ENCODE measurements around the gene APRT.

APRT gene

DNA sequence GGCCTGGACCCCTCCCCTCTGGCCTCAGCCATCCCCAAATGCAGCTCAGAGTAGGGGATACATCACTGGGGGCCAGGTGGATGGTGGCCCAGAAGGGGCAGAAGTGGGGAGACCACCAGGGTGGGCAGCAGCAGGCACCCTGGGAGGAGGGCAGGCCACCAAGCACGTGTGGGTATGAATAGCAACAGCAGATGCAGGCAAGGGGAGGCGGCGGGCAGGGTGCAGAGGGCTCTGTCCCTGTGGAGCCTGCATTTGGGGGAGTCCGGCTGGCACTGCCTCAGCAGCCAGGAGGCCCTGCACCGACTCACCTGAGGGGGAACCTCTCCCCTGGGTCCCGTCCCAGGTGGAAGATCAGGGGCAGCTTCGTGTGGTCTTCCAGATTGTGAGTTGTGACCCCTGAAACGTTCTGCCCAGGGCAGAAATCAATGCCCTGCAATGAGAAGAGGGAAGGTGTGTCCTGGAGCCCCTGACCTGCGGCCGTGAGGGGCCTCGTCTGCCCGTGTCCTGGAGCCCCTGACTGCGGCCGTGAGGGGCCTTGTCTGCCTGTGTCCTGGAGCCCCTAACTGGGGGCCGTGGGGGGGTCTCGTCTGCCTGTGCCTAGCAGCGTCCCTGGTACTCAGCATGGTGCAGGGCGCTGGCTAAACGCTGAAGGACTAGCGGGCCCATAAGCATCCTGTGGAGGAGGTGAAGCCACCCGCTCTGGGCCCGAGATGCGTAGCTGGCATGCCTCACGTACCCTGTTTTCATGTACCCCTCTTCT, 10.7 kb upstream of the APRT start:
- DNase-seq (ENCODE audit: low spot score), result no peak

DNA sequence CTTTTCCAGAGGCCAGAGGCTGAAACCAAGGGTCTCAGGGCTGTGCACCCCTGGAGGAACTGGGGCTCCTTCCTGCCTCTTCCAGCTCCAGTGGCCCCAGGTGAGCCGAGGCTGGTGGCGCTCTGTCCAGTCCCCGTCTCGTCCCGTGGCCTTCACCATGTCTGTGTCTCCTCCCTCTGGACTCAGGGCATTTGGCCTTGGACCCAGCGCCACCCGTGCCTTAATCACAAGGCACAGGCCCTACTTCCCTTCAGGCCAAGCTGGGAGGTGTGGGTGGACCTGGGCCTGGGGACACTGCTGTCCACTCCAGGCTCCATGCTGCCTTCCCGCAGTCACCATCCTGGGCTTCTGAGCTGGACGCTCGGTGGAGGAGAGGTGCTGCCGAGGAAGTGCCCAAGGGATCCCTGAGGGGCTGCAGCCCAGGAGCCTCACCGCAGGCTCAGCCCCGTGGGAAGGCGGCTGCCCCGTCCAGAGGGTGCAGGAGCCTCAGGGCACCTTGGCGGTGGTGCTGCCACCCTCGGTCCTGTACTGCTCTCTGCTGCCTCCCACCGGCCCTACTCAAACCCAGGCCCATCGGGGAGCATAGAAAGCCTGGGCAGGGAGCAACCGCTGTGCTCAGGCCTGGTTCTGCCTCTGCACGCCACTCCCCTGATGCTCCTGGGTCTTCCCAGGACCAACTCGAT, 9.6 kb upstream of the APRT start:
- no peak for DNase-seq (ENCODE audit: low spot score)

DNA sequence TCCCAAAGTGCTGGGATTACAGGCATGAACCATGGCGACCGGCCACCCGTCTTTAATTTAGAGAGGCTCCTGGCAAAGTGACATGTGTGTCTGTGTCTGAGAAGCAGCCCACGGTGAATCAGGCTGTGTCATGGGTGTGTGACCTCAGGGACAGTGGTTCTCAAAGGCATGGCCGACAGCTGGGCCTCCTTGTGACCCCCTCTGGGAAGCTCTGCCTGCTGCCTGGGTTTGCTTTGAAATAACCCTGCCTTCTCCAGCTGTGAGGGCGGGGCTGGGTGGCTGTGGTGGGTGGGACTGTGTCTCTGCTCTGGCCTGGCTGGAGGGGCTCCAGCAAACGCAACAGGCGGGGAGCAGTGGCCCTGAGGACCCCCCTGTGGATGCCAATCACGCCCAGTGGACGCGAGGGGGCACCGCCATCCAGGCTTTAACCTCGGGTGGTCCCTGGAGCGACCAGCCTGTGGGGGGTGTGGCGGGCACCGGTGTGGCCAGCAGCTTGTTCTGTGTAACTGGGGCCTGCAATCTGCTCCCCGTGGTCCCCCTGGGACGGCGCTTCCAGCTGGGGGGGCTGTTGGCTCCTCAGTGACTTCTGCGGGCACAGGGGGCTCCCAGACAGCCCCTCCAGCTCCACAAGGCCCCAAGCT, 8.8 kb upstream of the APRT start:
- DNase-seq (ENCODE audit: low spot score), result no peak

GRCh38 chr16:88819126-88819525, 7.4 kb upstream of the APRT start:
- no peak for DNase-seq (ENCODE audit: low spot score)

GRCh38 chr16:88818575-88818874, 6.8 kb upstream of the APRT start:
- DNase-seq (ENCODE audit: low spot score), result no peak

- no peak for DNase-seq (ENCODE audit: low spot score)
Observed at GRCh38 chr16:88817785-88818574, 6.3 kb upstream of the APRT start.

DNA sequence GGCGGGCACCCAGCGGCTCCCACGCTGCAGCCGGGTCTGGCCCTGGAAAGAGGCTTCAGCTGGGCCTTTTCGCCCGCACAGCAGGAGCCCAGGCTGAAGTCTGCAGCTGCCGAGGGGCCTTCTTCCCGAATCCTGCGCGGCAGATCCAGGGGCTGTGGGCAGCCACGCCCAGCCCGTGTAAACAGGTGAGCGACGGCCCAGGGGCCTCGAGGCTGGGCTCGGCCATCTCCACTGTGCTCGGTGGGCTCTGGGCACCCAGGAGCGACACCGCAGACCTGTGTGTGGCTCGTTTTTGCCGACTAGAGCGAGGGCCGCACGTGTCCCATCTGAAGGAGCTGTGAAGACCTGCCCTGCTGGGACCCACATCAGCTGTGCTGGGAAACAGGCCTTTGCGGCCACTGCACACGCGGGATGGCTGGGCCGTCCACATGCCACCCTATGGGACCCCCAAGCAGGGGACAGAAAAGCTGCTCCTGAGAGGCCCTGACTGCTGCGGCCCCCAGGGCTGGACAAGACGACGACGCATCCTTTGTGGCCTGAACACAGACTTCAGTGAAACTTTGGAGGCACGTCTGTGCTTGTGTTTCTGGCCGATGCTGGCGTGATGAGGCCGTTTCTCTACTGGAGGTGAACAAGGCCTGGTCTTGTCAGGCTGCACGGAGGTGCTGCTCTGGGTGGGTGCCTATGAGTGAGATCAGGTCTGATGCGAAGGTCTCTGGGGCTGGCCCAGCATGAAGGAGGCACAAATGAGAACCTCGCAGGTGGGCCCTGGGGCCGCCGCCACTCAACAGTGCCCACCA, 5.2 kb upstream of the APRT start:
- DNase-seq (ENCODE audit: low spot score), result no peak

DNA sequence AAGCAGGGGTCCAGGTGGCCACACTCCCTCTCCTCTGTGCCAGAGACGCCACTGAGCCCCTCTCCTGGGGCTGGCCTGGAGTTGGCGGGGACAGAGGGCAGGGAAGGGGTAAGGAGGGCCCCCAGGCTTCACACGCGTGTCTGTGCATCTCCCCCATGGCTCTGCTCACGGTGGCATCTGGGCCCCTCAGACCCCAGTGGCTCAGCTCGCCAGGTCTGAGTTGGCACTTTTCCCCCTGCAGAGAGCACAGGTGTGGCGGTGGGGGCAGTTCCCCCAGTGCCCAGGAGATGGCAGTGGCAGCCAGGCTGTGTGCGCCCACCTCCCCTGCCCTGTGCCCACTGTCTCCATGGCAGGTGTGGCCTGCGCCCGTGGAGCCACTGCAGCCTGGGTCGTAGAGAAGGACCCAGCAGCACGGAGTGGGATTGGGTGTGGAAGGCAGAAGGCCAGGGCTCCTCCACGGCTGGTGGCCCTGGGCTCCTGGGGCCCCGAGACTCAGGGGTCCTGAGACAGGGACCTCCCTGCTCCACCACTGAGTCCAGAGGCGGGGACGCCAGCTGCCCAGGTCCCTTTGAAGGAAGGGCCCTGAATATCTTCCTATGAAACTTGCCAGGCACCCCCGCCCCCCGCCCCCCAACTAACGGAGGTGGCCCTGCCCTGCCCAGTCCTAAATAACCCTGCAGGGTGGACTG, 4.3 kb upstream of the APRT start:
- DNase-seq (ENCODE audit: low spot score), result no peak

DNA sequence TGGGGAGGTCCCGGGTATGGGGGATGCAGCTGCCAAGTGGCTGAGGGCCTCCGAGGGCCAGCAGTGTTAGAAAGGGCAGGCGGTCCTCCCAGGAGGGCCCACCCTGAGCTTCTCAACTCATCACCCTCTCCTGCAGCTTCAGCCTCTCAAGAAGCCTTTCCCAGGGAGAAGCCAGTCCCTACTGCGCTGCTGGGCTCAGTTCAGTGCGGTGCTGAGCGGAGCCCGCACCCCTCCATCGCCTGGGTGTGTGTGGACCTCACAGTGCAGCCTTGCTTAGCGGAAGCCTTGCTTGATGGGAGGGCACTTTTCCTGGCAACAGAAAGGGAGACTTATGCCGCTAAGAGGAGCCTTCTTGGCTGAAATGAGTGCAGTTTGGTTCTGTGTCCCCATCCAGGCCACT, 3.5 kb upstream of the APRT start:
- DNase-seq (ENCODE audit: low spot score), result no peak

GRCh38 chr16:88814144-88814502, 2.4 kb upstream of the APRT start:
- no peak for DNase-seq (ENCODE audit: low spot score)

DNA sequence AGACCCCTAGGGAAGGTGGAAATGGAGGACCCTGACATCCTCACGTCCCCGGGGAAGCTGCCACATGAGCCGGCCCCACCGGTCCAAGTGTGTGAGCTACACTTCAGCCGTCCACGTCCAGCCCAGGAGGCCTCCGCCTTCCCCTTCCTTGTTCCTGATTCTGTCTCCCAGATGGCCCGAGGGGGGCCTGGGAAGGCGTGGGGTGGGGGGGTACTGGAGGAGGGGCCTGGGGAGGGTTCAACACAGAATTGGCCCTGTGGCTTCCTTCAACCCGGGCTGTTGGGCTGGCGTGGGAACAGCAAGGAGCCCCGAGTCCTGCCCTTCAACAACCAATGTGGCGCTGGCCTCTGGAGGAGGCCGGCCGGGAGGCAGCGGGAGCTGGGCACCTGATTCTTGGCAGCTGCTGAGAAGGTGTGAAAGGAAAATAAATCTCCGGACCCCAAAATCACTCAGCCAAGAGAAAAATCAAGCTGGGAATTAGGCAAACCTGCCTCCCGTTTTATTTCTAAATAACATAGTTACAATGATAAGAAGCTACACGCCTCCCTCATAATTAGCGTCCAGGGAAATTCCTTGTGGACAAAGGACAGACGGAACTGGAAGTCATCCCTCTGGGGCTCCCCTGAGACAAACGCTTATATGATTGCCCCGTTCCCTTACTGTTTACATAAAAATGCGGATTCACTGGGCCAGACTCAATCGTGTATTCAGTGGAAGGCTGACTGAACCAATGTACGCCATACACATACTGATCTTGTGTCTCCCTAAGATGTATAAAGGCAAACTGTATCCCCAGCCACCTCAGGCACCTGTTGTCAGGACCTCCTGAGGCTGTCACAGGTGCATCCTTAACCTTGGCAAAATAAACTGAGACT, 1.8 kb upstream of the APRT start:
- no peak for DNase-seq (ENCODE audit: low spot score)

- DNase-seq (ENCODE audit: low spot score), result peak; percentile 51
Observed at GRCh38 chr16:88812513-88813268, 963 bp upstream of the APRT start.

DNA sequence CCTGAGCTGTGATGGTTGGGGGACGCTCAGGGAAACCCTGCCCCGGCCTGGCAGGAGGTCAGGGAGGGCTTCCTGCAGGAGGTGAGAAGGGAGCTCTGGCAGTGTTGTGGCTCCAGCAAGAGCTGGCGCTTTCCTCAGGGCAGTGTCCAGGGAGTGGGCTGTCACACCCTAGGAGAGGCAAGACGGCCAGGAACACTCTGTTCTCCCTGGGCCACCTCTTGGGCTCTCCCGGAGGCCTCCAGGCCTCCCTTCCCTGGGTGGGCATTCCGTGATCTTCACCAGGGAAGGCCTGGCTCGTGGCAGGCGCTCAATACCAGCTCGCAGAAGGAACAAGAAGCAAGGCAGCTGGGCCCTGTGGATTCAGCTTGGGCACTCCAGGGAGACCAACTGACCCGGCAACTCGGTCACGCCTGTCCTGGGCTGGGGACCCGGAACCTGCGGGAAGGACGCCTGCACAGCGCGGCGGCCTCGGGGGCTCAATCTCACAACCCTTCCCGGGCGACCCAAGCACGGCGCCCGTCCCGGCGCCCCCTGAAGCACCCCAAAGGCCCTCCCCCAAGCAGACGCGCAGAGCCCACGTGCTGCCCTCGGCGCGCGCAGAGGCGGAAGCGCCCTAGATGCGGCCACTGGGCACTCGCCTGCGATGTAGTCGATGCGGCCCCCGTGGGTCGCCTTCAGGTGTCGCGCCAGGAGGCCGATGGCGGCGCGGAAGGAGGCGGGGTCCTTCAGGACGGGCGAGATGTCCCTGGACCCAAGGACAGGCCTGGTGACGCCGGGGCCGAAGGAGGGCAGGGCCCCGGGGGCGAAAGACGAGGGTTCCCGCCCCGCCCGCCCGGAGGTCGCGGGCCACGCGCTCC, 588 bp downstream of the APRT start:
- peak; percentile 52 for DNase-seq (ENCODE audit: low spot score)

GRCh38 chr16:88810166-88810911, 1.4 kb downstream of the APRT start:
- DNase-seq (ENCODE audit: low spot score), result no peak

DNA sequence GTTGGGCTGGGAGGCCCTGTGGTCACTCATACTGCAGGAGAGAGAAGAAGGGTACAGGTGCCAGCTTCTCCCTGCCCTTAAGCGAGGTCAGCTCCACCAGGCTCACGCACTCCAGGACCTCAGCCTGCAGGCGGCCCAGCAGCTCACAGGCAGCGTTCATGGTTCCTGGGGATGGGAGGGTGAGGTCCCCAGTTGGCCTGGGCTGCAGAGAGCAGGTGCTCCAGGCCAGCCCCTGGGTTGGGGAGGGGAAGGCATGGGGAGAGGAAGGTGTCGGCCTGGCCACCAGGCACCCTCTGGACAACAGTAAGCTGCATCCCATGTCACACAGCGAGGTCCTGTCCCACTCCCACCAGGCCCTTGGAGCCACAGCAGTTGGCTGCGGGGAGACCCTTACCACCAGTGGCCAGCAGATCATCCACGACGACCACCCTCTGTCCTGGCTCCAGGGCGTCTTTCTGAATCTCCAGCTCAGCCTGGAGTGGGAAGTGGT, 2.0 kb downstream of the APRT start:
- no peak for DNase-seq (ENCODE audit: low spot score)

DNA sequence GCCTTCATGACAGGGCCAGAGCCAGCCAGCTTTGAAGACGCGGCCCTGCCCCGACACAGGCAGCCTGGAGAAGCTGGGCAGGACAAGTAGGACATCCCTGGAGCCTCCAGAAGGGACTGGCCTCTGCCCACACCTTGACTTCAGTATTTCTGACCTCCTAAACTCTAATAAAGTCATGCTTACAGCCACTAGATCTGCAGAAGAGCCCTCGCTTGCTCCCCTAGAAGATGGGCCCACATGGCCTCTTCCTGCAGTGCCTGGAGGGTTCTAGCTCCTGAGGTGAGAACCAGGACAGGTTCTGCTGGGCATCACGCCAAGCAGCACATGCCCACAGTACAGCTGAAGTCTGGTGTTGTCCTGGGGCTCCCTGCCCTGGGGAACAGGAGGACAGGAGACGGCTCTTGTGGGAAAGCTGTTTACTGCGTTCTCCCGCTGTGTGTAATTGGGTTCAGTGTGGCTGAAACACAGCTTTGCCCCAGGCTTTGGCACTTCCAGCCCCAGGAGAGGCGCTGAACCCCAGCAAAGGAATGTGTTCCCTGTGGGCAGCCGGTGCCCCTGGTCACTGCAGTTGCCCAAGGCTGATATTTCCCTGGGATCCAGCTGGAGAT, 2.6 kb downstream of the APRT start:
- no peak for DNase-seq (ENCODE audit: low spot score)
